ENCODE results near the gene RGS13. TPM values are rescaled to one million over a fixed set of nuclear protein-coding genes. Genes with fewer than 3 reads are reported as not detected.

The RGS13 gene
- total RNA-seq, 4 donors from 2014 or later: 1.0 to 4.3 (median 2.5) TPM; not detected in 1

DNA sequence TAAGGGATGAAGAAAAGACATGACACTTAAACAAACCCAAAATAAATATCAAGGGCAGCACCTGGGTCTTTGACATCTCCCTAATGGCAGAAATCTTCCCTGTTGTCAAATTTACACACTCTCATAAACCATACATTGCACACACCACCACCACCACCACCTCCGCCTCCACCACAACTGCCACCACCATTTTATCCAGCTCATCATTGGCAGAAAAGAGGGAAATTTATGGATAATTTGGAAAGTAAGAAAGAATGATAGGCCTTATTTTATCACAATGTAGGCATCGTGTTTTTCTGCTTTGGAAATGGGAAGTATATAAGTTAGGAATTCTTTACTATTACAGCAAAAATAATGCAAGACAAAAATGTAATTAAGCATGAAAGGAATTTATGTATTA lies 27.3 kb upstream of the RGS13 start:
- intact Hi-C loops (cut with DNase I): loop anchor here (2.0 to 10.0 kb wide), 3 partner anchors 132 to 506 kb away; partner anchors contain the start of gene RGS2
- DNase-seq (ENCODE audit: extremely low spot score): no peak
- peaks cover 0 to 26% (median 13%) of the 10 kb centered on the region in 4 donors for H3K4me1 ChIP-seq
- H3K27ac ChIP-seq (replicated peaks in 1 of 4): peak overlapping the region in 3 of 4 donors; percentile 33 to 47 (median 44)
- no peaks in the 10 kb centered on the region for H3K27me3 ChIP-seq
- no peaks in the 10 kb centered on the region for H3K9me3 ChIP-seq
- no peaks in the 10 kb centered on the region for H3K36me3 ChIP-seq
- TF ChIP-seq POLR2A (IDR thresholded peaks at IDR 0.05; ENCODE audit: low read depth): no peak
- TF ChIP-seq CTCF (IDR thresholded peaks at IDR 0.05): no peak
- TF ChIP-seq EP300 (IDR thresholded peaks at IDR 0.05): no peak
- 91% methylated on average over 2 of the region's 2 CpGs for WGBS
- no peak overlapping the region for H3K4me3 ChIP-seq

DNA sequence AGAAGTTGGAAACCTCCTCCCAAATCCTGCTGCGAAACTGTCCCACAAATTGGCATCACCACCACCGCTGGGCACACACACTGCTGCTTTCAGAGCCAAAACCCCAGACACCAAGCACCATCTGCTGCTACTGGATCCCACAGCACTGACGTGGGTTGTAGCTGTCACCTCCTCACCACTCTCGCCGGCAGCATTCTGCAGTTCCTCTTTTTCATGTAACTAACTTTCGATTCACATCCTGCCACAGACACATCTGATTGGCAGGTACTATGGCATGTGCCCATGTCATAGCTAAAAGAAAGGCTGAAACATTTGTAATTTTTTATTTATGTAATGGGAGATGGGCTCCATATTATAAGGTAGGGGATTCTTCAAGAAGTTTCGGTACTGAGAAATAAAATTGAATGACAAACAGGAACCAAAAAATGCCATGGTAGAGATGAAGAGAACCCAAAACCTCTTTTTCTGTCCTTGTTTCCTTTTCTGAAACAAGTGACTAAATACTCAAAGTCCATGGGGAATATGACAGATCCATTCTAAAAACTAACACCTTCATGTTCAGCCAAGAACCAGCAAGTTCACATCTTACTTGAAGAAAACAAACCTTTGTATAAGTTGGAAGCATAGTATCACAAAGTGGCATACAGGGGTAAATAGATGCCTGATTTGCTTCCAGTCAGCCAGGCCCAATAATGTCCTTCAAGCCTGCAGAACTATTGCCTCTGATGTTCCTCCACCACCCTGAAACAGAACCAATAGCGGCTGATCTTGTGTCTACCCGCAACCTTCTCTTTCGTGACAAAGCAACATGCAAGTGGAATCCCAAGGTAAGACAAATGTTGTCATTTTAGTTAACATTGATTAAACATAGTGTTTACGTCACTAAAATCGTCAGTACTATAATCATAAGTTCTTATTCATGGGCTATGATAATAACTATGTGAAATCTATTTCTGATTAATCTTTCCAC lies 26.6 kb upstream of the RGS13 start:
- no peaks in the 10 kb centered on the region for H3K27me3 ChIP-seq
- no peak overlapping the region for H3K4me3 ChIP-seq
- no peaks in the 10 kb centered on the region for H3K36me3 ChIP-seq
- TF ChIP-seq POLR2A (IDR thresholded peaks at IDR 0.05; ENCODE audit: low read depth): no peak
- TF ChIP-seq EP300 (IDR thresholded peaks at IDR 0.05): no peak
- peak in 1 of 3 experiments; percentile 5 for TF ChIP-seq CTCF (IDR thresholded peaks at IDR 0.05)
- peak in 1 of 2 donors; percentile 39 for TF ChIP-seq POLR2AphosphoS5 (IDR thresholded peaks at IDR 0.05)
- peak overlapping the region in 3 of 4 donors; percentile 33 to 47 (median 44) for H3K27ac ChIP-seq (replicated peaks in 1 of 4)
- WGBS: 66% methylated on average over 12 of the region's 12 CpGs
- no peak for DNase-seq (ENCODE audit: extremely low spot score)
- no peaks in the 10 kb centered on the region for H3K9me3 ChIP-seq
- peaks cover 0 to 26% (median 13%) of the 10 kb centered on the region in 4 donors for H3K4me1 ChIP-seq
- intact Hi-C loops (cut with DNase I): loop anchor here (2.0 to 10.0 kb wide), 4 partner anchors 133 to 505 kb away; partner anchors contain the start of gene RGS2

GRCh38 chr1:192610112-192610889 lies 25.6 kb upstream of the RGS13 start:
- Histone ChIP-seq H3K27me3 (no peaks in the 10 kb centered on the region), H3K4me3 (no peak overlapping the region), H3K36me3 (no peaks in the 10 kb centered on the region), H3K9me3 (no peaks in the 10 kb centered on the region), H3K27ac (replicated peaks in 1 of 4) (peak overlapping the region in 1 of 4 donors; percentile 33), H3K4me1 (peaks cover 0 to 26% (median 13%) of the 10 kb centered on the region in 4 donors)
- intact Hi-C loops (cut with DNase I): loop anchor here (5.0 kb wide), 1 partner anchor 417 kb away; no protein-coding TSS in a partner anchor
- WGBS: 59% methylated on average over 3 of the region's 3 CpGs
- TF ChIP-seq CTCF (IDR thresholded peaks at IDR 0.05) (peak; percentile 65 to 71 (median 66)), EP300 (IDR thresholded peaks at IDR 0.05) (no peak)
- DNase-seq (ENCODE audit: extremely low spot score): no peak

DNA sequence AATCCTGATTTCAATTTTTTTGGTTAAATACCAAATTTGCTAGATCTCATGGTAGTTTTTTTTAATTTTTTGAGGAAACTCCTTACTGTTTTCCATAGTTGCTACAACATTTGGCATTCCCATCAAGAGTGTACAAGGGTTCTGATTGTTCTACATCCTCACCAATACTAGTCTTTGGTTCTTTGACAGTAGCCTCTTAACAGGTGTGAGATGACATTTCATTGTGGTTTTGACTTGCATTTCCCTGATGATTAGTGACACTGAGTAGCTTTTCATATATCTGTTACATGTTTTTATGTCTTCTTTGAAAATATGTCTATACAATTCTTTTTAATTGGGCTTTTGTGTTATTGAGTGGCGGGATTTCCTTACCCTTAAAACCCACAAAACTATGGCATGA lies 20.9 kb upstream of the RGS13 start:
- Histone ChIP-seq H3K4me3 (no peak overlapping the region), H3K9me3 (no peaks in the 10 kb centered on the region), H3K4me1 (peaks cover 0 to 3% (median 0%) of the 10 kb centered on the region in 4 donors), H3K27ac (replicated peaks in 1 of 4) (no peak overlapping the region), H3K36me3 (no peaks in the 10 kb centered on the region), H3K27me3 (no peaks in the 10 kb centered on the region)
- TF ChIP-seq CTCF (IDR thresholded peaks at IDR 0.05) (no peak), POLR2A (IDR thresholded peaks at IDR 0.05; ENCODE audit: low read depth) (no peak), EP300 (IDR thresholded peaks at IDR 0.05) (no peak), POLR2AphosphoS5 (IDR thresholded peaks at IDR 0.05) (no peak)
- DNase-seq (ENCODE audit: extremely low spot score): no peak
- intact Hi-C loops (cut with DNase I): no loop called here
- WGBS: 96% methylated on average over 1 of the region's 1 CpG
